ENCODE measurements around the gene MYO10.
"Not testable (repeated sequence)": the region's sequence is repeated elsewhere in the genome, so short reads cannot be mapped to it uniquely, and the experiment has no call there.

The MYO10 gene

DNA sequence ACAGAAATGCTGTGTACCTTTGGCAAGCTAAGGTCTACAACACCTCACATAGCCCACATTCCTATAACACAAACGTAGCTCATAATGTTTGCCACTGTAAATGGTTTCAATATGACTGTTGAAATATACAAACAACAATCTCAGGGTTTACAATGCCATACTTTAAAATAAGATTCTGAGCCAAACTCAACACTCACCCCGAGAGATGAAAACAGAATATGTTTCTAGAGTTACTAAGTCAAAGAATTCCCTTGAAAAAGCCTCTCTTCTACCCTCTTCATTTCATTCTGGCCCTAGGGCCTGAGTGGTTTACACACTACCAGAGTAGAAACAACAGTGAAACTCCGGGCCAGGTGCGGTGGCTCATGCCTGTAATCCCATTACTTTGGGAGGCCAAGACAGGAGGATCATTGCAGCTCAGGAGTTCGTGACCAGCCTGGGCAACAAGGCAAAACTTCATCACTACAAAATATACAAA lies 72.6 kb downstream of the MYO10 start:
- DNase-seq (ENCODE audit: low read depth, low spot score), result no peak

DNA sequence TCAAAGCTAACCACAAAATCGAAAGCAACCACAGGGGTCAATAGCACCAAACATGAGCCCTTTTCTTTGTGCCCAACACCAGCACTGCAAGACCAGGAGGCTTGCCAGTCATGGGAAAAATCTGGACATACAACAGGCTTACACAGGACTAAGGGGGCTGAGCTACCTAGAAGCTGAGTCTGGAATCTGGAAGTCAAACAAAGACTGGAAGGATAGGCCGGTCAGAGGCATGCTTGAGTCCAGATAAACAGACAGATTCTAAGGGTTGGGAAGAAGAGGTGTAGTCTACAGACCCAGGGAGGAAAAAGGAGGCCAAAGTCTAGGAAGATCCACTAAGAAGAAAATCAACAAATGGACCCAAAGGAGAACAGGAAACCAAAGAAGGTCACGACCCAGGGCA lies 73.3 kb downstream of the MYO10 start:
- peak; percentile 27 for DNase-seq (ENCODE audit: low read depth, low spot score)

DNA sequence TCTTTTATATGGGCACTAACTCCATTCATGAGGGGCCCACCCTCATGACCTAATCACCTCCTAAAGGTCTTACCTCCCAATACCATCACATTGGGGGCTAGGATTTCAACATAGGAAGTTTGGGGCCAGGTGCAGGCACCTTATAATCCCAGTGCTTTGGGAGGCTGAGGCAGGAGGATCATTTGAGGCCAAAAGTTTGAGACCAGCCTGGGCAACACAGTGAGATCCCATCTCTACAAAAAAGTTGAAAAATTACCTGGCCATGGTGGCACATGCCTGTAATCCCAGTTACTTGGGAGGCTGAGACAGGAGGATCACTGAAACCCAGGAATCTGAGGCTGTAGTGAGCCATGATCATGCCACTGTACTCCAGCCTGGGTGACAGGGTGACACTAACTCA lies 76.7 kb downstream of the MYO10 start:
- DNase-seq (ENCODE audit: low read depth, low spot score), result no peak

GRCh38 chr5:16858151-16858550 lies 77.9 kb downstream of the MYO10 start:
- DNase-seq (ENCODE audit: low read depth, low spot score), result no peak

DNA sequence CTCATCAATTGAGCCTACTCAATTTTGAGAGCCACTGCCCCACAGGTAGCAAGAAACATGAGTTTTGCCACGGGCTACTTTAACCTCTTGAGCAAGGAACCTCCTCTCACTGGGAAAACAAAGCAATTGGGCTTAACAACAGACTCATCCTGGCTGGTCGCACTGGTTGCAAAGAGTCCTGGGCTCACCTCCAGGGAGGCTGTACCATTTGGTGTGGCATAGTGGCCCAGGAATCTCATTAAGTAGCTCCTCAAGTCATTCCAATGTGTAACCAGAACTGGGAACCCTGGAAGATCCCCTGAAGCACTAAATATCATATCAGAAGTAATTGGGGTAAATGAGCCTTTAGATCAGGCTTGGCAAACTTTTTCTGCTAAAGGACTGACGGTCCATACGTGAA lies 78.5 kb downstream of the MYO10 start:
- DNase-seq (ENCODE audit: low read depth, low spot score), result peak; percentile 31

- DNase-seq (ENCODE audit: low read depth, low spot score), result no peak
Observed at GRCh38 chr5:16856531-16856930, 79.6 kb downstream of the MYO10 start.

GRCh38 chr5:16855898-16856297 lies 80.2 kb downstream of the MYO10 start:
- DNase-seq (ENCODE audit: low read depth, low spot score), result no peak

- peak; percentile 60 for DNase-seq (ENCODE audit: low read depth, low spot score)
Observed at GRCh38 chr5:16855485-16855884, 80.6 kb downstream of the MYO10 start.

- no peak for DNase-seq (ENCODE audit: low read depth, low spot score)
Observed at GRCh38 chr5:16854351-16854750, 81.7 kb downstream of the MYO10 start.

DNA sequence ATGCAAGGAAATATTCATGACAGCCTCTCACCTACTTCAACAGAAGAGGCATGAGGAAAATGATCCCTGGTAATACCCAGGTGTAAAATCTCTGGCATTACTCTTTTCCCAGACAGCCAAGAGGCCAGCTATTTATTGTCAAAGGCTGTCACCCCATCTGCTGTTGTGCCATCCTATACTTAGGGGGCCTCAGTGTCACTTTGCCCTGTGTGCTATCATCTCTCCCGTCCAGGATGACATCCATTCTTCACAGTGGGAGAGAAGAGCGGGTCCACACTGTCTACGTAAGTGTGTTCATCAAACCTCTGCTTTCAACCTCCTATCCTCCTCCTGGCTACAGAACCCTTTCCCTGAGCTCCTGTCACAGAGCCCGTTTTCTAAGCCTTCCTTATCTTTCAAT lies 82.6 kb downstream of the MYO10 start:
- no peak for DNase-seq (ENCODE audit: low read depth, low spot score)

DNA sequence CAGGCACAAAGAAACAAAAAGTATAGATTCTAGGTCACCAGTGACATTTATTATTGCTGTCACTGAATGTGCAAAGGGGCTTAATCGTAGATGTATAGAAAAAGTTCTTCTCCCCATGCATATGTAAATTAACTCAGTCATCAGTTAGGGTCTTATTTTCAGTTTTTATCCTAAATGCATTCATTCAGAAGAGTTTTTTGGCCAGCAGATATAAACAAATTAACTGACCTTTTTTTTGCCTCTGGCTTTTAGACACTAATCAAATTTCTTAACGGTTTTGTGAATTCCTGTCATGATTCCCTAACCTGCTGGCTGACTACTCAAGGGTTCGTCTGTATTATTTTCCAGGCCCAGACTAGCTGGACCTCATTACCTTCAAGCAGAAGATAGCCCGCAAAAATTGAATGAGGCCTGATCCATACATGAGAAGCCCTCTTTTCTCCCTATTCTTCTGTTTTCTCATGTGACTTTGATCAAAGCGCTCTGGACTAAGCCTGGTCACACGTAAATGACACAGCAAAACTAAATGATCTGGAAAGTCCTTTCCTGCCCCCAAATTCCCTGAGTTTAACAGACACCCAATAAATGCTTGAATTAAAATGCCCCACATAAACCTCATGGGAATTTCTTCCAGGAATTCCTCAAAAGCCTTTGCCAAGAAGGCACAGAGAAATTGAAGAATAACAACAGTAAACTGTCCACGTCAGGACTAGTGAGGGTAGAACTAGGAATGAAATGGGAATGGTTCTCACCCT lies 83.7 kb downstream of the MYO10 start:
- DNase-seq (ENCODE audit: low read depth, low spot score), result no peak

GRCh38 chr5:16849775-16850174 lies 86.3 kb downstream of the MYO10 start:
- DNase-seq (ENCODE audit: low read depth, low spot score), result no peak

DNA sequence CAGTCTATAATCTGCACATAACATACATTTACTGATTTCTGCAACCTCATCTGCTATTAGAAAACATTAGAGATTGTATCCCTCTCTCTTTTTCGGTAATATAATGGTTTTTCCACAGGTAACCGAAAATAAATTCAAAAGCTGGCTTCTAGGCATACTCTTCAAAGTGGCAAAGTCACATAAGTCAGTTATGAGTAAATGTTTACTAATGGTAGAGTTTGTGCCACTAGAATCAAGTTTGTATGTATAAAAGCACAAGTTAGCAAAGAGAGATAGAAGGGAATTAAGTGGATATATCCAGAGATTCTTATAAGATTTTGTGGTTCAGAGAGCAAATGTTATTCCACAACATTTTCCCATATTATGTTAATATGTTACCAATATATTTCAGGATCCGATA lies 86.9 kb downstream of the MYO10 start:
- no peak for DNase-seq (ENCODE audit: low read depth, low spot score)

DNA sequence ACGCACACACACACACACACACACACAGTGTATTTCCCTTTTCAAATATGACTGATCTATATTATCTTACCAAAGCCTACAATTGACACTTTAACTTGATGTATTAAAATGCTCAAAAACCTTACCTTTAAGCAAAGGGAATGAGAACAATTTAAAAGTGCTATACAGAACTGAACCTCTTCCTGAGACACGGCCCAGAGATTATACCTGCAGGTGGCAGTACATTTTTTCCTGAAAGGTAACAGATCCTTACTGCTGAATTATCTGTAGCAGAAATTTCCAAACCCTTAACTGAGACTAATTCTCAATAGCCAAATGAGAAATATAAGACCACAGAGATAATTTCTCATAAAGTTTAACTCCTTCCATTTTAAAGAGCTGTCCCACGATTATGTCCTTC lies 91.1 kb downstream of the MYO10 start:
- DNase-seq (ENCODE audit: low read depth, low spot score), result no peak

GRCh38 chr5:16842896-16843295 lies 93.2 kb downstream of the MYO10 start:
- DNase-seq (ENCODE audit: low read depth, low spot score), result peak; percentile 35

DNA sequence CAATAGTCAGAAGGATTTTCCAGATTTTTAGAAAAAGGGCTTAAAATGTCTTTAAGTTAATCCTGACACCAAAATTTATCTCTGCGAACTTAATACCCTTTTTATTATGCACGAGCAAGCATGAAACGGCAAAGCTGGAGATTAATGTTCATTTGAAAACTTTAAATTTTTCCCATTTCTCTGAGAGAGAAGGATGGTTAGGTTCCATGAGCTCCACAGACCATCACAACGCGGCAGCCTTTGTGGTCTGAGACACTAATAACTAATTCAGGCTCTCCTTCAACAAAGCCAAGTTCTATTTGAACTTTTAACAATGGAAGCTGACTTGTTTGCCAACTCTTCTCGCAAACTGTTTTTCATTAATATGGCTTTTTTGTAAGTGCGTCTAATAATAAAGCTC lies 94.7 kb downstream of the MYO10 start:
- DNase-seq (ENCODE audit: low read depth, low spot score), result no peak

- DNase-seq (ENCODE audit: low read depth, low spot score), result no peak
Observed at GRCh38 chr5:16837305-16837704, 98.8 kb downstream of the MYO10 start.

GRCh38 chr5:16834029-16834428 lies 102.1 kb downstream of the MYO10 start:
- DNase-seq (ENCODE audit: low read depth, low spot score), result no peak

DNA sequence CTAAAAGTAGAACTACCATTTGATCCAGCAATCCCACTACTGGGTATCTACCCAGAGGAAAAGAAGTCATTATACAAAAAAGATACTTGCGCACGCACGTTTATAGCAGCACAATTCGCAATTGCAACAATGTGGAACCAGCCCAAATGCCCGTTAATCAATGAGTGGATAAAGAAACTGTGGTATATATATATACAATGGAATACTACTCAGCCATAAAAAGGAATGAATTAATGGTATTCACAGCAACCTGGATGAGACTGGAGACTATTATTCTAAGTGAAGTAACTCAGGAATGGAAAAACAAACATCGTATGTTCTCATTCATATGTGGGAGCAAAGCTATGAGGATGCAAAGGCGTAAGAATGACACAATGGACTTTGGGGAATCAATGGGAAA lies 104.8 kb downstream of the MYO10 start:
- DNase-seq (ENCODE audit: low read depth, low spot score), result not testable (repeated sequence)

- DNase-seq (ENCODE audit: low read depth, low spot score), result no peak
Observed at GRCh38 chr5:16827755-16828154, 108.3 kb downstream of the MYO10 start.

DNA sequence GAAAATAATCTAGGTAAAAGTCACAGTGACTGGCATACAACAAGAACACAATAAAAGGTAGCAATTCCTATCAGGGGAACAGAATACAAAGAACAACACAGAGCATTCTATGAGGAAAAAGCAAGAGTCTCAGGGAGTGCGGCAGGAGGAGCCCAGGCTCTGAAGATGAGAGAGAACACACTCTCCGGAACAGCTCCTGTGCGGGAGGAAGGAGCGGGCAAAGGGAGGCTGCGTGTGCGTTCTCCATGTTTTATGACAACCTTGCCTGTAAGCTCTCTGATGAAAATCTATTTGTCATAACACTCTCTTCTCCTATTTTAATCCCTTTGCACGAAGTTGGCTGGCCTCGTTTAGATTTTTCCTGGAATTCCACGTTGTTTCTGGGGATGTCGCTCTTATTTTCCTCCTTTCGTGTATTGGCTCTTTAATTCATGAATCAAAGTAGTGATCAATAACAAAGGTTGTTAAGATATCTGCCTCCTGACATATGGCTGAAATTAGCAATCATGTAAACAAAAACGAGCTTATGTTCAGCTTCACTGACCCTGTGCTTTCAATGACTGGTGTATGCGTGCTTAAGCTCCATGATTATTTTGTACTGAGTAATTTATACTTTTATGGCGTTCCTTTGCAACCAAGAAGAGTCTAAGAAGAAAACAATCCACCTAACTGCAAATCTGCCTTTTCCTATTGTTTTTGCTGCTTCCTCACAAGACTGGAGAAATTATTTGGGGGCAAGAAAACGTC lies 109.5 kb downstream of the MYO10 start:
- no peak for DNase-seq (ENCODE audit: low read depth, low spot score)

DNA sequence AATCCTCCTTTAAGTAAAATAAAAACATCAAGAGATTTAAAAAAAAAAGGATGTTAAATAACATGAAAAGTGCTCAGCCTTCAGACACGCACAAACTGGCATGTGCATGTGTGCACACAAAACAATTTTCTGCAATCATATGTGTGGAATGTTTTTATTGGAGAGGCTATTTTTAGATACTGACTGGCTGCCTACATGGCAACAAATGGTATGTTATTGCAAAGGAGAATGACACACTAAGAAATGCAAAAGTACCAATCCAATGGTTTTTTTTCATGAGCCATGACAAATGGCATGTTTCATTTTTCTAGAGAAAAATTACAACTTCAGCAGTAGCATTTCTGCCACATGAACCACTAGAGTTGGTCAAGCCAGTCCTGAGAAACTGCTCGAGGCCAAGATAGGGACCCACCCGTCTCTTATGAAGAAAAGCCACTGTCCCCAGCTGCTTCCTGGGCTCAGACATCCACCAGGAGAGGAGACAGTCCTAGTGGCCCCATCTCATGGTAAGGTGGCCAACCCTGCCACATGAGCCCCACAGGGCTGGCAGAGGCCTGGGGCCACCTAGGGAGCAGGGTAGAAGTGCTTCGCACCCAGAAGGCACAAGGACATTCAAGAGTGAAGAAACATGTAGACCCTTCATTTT lies 116.4 kb downstream of the MYO10 start:
- no peak for DNase-seq (ENCODE audit: low read depth, low spot score)

DNA sequence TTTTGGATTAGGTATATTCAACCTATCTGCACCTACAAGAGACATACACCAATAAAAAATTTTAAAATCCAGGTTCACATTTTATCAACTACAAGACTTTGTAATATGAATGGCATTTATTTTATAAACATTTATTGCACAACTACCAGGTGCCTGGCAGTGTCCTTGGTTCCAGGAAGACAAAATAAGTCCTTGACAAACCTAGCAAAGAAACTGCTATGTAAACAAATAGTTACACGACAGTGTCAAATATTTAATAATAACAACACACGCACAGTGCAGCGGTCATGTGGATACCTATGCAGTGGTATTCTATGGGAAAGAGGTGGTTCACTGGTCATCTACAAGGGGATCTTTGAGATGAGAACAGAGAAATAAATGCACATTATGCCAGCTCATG lies 120.7 kb downstream of the MYO10 start:
- no peak for DNase-seq (ENCODE audit: low read depth, low spot score)

Data from ELF-1 (cell line).